HG03558 (cell line): ENCODE data around the gene HDDC2.

ENCODE experiments used
- ATAC-seq: cut with Tn5 transposase; IDR thresholded peaks from one replicate; pipeline ENCODE4 v1.9.1; 2021; ENCODE audit warnings: moderate number of reproducible peaks; ENCODE audit not compliant: unreplicated experiment; ENCODE audit errors: extremely low read depth

HDDC2 gene, protein sequence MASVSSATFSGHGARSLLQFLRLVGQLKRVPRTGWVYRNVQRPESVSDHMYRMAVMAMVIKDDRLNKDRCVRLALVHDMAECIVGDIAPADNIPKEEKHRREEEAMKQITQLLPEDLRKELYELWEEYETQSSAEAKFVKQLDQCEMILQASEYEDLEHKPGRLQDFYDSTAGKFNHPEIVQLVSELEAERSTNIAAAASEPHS

DNA sequence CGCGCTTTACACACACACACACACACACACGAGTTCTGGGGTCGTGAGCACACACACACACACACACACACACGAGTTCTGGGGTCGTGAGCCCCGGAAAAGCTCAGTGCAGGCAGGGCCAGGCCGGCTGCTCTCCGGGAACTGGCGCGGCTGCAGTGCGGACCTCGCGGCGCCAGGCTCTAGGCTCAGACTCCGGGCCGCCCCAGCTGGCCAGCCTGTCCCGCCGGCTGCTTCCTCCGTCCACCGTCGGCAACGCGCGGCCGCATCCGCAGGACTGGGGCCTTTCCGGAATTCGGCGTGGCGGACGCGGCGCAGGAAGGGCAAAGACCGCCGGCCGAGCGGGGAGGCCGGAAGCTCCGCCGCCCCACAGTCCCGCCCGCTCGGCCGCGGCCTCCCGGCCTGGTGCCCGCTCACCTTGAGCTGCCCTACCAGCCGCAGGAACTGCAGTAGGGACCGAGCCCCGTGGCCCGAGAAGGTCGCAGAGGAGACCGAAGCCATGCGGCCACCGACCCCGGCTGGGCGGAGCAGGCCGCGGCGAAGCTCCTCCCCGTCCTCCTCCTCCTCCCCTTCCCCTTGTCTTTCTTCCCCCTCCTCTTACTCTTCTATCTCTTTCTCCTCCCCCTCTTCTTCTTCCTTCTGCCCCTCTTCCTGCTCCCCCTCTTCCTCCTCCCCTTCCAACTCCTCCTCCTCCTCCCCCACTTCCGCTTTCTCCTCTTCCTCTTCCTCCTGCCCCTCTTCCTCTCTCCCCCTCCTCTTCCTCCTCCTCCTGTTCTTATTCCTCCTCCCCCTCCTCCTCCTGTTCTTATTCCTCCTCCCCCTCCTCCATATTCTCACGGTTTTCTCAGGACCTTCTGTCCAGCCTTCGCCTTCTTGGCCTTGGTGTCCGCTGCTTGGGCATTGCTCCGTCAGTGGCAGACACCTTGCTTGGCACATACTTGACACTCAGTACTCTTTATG is at the start of gene HDDC2:
Gene HDDC2, minus strand, starts transcription at position 533 of the 957 bp plus-strand sequence. Its CDS starts 35 bp downstream, at position 498.
- ATAC-seq = peak; percentile 69

GRCh38 chr6:125346926-125347563 is 45.3 kb upstream of the HDDC2 start:
- ATAC-seq = peak; percentile 81

DNA sequence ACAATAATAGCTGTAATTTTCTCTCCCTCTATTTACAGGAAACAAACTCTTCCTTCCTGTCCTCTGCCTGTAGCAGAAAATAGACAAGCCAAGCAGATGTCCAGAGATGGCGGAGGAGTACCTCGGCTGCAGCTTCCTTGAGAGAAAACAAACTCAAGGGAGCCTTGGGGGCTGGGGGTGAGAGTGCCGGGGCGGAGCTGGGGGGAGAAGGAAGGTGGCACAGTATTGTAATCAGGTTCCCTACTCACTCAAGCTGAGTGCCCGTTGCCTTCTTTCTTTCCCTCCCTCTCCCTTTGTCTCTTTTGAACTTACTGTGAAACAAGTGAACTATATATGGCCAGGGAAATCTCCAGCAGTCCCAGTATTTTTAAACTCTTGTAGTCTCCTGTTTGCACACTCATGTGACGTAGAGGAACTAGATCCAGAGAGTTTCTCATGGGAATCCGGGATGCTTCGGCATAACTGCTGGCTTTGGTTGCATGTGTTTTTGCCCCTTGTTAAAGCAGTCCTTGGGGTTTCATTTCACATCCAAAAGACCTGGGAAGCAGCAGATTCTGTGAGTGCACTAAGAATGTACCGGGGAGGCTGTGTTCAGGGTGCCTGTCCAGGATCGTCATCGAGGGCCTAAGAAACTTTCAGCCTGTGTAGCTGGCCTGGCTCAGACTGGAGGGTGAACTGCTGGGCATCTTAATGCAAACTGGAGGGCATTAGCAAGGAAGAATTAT is 44.6 kb upstream of the HDDC2 start:
- ATAC-seq = peak; percentile 21

DNA sequence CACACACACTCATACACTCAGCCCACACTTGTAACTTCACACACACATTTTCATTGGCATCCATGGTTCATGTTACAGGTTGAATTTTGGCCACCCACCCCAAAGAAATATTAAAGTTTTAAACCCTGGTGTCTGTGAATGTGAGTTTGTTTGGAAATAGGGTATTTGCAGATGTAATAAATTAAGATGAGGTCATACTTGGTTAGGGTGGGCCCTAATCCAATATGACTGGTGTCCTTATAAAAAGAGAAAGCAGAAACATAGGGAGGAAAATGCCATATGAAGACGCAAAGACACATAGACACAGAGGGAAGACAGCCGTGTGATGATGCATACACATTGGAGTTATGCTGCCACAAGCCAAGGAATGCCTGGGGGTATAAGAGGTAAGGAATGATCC is 39.7 kb upstream of the HDDC2 start:
- no peak for ATAC-seq

- ATAC-seq = no peak
These were observed 39.2 kb upstream of the HDDC2 start for GRCh38 chr6:125340991-125341390.

GRCh38 chr6:125340175-125340835 is 38.5 kb upstream of the HDDC2 start:
- ATAC-seq = no peak

DNA sequence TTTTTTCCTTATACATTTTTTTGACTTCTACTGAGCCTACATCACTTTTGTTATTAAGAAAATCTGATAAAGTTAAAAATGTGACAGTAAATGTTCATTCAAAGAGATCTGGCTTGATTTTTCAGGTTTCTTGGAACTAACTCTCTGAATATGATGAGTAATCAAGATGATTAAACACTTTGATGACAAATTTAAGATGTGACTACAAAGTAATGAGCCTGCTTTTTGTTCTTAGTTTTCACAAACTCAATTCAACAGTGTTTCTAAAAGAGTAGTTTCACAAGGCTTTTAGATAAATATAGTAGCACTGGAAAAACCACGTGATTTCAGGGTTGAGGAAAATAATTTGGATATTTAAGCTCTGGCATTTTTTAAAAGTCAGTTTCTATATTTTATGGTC is 37.9 kb upstream of the HDDC2 start:
- no peak for ATAC-seq

DNA sequence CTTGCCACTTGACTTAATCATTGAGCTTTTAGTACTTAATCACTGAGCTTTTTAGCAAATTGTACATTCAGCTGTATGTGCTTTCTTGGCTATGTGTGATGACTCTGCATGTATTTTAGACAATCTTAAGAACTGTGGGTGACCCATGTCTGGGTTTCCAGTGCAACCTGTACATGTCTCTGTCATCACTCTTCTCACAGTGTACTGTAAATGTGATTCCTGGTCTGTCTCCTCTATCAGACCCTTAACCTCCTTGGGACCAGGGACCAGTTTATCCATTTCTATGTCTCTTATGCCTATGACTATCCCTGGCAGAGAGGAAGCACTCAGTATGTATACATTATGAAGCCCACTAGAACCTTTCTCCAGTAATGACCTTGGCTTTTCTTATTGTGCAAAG is 36.6 kb upstream of the HDDC2 start:
- ATAC-seq = no peak

DNA sequence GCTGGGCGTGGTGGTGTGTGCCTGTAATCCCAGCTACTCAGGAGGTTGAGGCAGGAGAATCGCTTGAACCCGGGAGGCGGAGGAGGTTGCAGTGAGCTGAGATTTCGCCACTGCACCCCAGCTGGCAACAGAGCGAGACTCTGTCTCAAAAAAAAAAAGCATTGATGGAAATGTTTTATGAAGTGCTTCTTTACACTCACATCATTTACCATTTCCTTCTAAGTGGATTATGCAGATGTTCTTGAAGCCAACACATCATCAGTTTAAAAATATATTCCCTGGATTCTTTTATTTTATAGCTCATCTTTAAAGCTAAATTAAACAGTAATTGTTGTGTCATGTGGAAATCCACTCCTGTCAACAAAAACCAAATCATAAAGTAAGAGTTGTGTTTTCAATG is 35.9 kb upstream of the HDDC2 start:
- no peak for ATAC-seq

DNA sequence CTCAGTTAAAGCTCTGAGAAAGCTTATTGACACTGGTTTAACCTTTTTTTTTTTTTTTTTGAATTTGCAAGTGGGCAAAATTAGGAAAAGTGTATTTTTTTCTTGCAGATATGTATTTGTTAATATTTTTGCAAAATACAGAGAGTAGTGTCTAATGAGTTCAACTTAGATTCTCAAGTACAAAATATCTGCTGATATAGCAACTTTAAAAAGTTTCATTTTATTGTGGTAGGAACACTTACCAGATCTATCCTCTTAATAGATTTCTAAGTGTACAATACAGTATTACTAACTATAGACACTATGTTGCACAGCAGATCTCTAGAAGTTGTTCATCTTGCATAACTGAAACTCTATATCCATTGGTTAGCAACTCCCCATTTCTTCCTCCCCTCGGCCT is 30.9 kb upstream of the HDDC2 start:
- no peak for ATAC-seq

GRCh38 chr6:125325586-125325985 is 23.8 kb upstream of the HDDC2 start:
- ATAC-seq = no peak

DNA sequence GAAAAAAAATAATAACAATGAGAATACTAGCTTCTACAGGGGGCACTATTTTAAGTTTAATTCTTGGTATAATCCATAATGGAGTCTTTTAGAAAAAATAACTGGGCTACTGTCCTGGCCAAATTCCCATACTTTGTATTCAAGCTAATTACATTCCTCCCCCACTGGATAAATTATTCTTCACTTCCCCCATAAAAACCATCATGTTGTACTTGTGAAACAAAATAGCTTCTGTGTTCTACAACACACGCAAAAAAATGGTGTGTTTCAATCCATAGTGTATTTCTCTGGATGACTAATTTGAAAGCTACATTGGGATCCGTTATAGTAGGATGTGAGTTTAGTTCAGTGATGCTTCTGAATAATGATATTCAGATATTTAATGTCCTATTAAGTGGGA is 21.6 kb upstream of the HDDC2 start:
- no peak for ATAC-seq

- ATAC-seq = no peak
These were observed 14.9 kb upstream of the HDDC2 start for GRCh38 chr6:125316621-125317020.

- ATAC-seq = no peak
These were observed 13.8 kb upstream of the HDDC2 start for GRCh38 chr6:125315548-125315947.

- ATAC-seq = peak; percentile 68
These were observed 12.3 kb upstream of the HDDC2 start for GRCh38 chr6:125314009-125314581.

DNA sequence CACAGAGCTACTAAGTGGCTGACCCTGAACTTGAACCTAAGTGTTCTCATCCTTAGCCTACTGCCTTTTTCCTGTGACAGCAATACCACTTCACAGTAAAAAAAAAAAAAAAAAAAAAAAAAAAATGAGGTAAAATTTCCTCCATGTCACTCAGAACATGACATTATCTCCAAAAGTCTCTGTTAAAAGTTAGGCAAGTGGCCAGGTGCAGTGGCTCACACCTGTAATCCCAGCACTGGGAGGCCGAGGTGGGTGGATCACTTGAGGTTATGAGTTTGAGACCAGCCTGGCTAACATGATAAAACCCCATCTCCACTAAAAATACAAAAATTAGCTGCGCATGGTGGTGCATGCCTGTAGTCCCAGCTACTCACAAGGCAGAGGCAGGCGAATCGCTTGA is 11.2 kb upstream of the HDDC2 start:
- no peak for ATAC-seq

DNA sequence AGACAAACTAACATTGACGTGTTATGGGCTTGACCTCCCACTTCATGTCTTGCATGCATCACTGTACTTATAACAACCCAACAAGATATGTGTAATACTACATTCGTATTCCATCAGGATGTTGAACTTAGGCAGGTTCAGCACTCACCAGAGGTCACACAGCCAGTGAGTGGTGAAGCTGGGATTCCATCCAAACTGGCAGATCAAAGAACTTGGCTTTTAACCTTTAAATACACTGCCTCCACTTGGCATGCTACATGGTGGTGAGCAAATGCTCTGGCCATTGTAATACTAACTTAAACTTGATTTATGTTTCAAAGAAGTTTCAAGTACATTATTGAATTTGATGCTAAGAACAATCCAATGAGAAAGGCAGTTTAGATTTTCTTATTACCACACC is 10.7 kb upstream of the HDDC2 start:
- ATAC-seq = no peak

DNA sequence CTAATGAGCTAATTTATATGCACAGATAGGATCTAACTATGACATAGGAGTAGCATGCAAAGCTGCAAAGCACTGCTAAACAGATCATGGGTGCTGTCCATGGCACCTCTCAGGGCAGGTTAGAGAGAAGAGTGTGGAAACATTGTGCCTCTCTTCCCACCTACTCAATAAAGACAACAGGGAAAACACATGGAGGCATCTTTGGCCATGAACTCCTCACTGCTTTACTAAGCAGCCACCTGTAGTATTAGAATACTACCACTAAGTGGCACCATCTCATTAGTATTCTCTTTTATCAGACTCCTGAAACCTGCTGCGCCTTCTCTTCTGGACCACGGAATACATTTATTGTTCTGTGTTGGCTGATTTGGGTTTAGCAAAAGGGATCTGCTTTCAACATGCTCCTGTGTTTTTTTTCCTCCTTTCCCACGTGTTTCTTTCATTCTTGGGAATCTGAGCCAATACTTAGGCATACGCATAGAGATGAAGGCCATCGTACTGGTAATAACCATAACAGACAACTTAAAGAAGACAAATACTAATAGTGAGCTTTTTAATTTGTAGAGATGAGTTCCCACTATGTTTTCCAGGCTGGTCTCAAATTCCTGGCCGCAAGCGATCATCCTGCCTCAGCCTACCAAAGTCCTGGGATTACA is 9.4 kb upstream of the HDDC2 start:
- ATAC-seq = peak; percentile 72

- no peak for ATAC-seq
These were observed 6.3 kb upstream of the HDDC2 start for GRCh38 chr6:125307964-125308615.
